GM23338 (cell line): ENCODE measurements around the gene NFILZ. TPM values are rescaled to one million over a fixed set of nuclear protein-coding genes. Genes with fewer than 3 reads are reported as not detected.

Experiments used
- ATAC-seq: fragments of 200-7000 bp; cut with Tn5 transposase; 3 replicates; pipeline ENCODE4 v1.9.1; 2020
- DNase-seq: peaks from one replicate; pipeline ENCODE4 v3.0.0-alpha.2; 2015; ENCODE audit warnings: low spot score
- H2AFZ ChIP-seq: fragments of 200-600 bp; sonication (generic); 2 replicates; pipeline ENCODE4 v1.8.0; 2016; ENCODE audit warnings: antibody characterized with exemption, mild to moderate bottlenecking, moderate library complexity
- H3F3A ChIP-seq: fragments of 200-600 bp; sonication (generic); replicated peaks from 2 replicates; pipeline ENCODE4 v1.8.0; 2017; ENCODE audit warnings: antibody characterized with exemption, mixed run types, low read depth
- H3K27ac ChIP-seq: fragments of 200-600 bp; sonication (generic); 2 replicates; pipeline ENCODE4 v1.6.1; 2016; ENCODE audit warnings: low read depth
- H3K27me3 ChIP-seq: fragments of 200-600 bp; sonication (generic); 2 replicates; pipeline ENCODE4 v1.8.0; 2016; ENCODE audit warnings: mild to moderate bottlenecking, mixed run types, moderate library complexity; ENCODE audit not compliant: insufficient read depth
- H3K36me3 ChIP-seq: fragments of 200-600 bp; sonication (generic); 2 replicates; pipeline ENCODE4 v1.8.0; 2016; ENCODE audit warnings: mild to moderate bottlenecking; ENCODE audit not compliant: insufficient read depth
- H3K4me1 ChIP-seq: fragments of 200-600 bp; sonication (generic); 2 replicates; pipeline ENCODE4 v1.8.0; 2016; ENCODE audit warnings: mild to moderate bottlenecking, moderate library complexity; ENCODE audit not compliant: insufficient read depth
- H3K4me2 ChIP-seq: fragments of 200-600 bp; sonication (generic); 2 replicates; pipeline ENCODE4 v1.7.1; 2017; ENCODE audit warnings: mixed run types
- H3K4me3 ChIP-seq: fragments of 200-600 bp; sonication (generic); 2 replicates; pipeline ENCODE4 v1.6.1; 2016; ENCODE audit warnings: mixed run types
- H3K79me2 ChIP-seq: fragments of 200-600 bp; sonication (generic); replicated peaks from 2 replicates; pipeline ENCODE4 v1.8.0; 2017; ENCODE audit warnings: mild to moderate bottlenecking; ENCODE audit not compliant: insufficient read depth
- H3K9me2 ChIP-seq: fragments of 200-600 bp; sonication (generic); 2 replicates; pipeline ENCODE4 v1.8.0; 2017; ENCODE audit not compliant: insufficient read depth
- H4K20me1 ChIP-seq: fragments of 200-600 bp; sonication (generic); replicated peaks from 2 replicates; pipeline ENCODE4 v1.8.0; 2017; ENCODE audit warnings: mild to moderate bottlenecking; ENCODE audit not compliant: insufficient read depth
- H3K27ac Mint-ChIP-seq: 2 replicates; pipeline ENCODE4 v1.8.0; 2020; ENCODE audit warnings: inconsistent platforms, mild to moderate bottlenecking, moderate library complexity, mixed read lengths
- H3K27me3 Mint-ChIP-seq: 3 replicates; pipeline ENCODE4 v1.8.0; 2022; ENCODE audit warnings: low read depth, mild to moderate bottlenecking, moderate library complexity, mixed read lengths, inconsistent platforms; ENCODE audit not compliant: insufficient read depth, poor library complexity
- H3K36me3 Mint-ChIP-seq: 3 replicates; pipeline ENCODE4 v1.8.0; 2021; ENCODE audit warnings: low read depth, mild to moderate bottlenecking, inconsistent platforms, moderate library complexity, mixed read lengths
- H3K4me1 Mint-ChIP-seq: 3 replicates; pipeline ENCODE4 v1.8.0; 2020; ENCODE audit warnings: mild to moderate bottlenecking, inconsistent platforms, mixed read lengths
- H3K4me3 Mint-ChIP-seq: 3 replicates; pipeline ENCODE4 v1.8.0; 2021; ENCODE audit warnings: moderate library complexity, mild to moderate bottlenecking, inconsistent platforms, mixed read lengths
- H3K9me3 Mint-ChIP-seq: 3 replicates; pipeline ENCODE4 v1.8.0; 2020; ENCODE audit warnings: moderate library complexity, mild to moderate bottlenecking, inconsistent platforms, mixed read lengths
- CTCF ChIP-seq, 2 experiments: fragments of 200-600 bp in 1 of 2; sonication (generic) in 1 of 2; conservative IDR thresholded peaks; 2 replicates each; pipeline versions ENCODE4 v1.5.1 to v1.6.1; 2016 to 2017; ENCODE audit warnings: antibody characterized with exemption in 2 of 2, low read depth in 2 of 2, mild to moderate bottlenecking in 2 of 2, moderate library complexity in 1 of 2
- JUNB ChIP-seq: IDR thresholded peaks from one replicate; pipeline ENCODE4 v1.6.1; 2016; ENCODE audit warnings: antibody characterized with exemption; ENCODE audit not compliant: unreplicated experiment
- NANOG ChIP-seq: IDR thresholded peaks from 2 replicates; pipeline ENCODE4 v1.6.1; 2016; ENCODE audit warnings: antibody characterized with exemption, borderline replicate concordance
- ZNF331 ChIP-seq: fragments of 250-450 bp; sonication (Bioruptor Pico); IDR thresholded peaks from 2 replicates; pipeline ENCODE4 v1.5.0; 2020; ENCODE audit warnings: low read depth, mild to moderate bottlenecking, moderate library complexity
- ZNF462 ChIP-seq: fragments of 250-450 bp; sonication (Bioruptor Pico); IDR thresholded peaks from 2 replicates; pipeline ENCODE4 v1.5.0; 2020; ENCODE audit warnings: mild to moderate bottlenecking, moderate library complexity
- polyA plus RNA-seq: library from polyadenylated mRNA; unstranded; fragments of >200 nt; fragmentation: Nextera tagmentation; extraction: Ambion mirVana; gene quantifications from 2 replicates; pipeline ENCODE4 v1.2.1, GENCODE V29; 2016
- total RNA-seq: library from RNA; depleted of rRNA; stranded (reverse); fragments of >200 nt; shearing (Covaris generic); gene quantifications from 2 replicates; pipeline ENCODE4 v1.2.3, GENCODE V29; 2014

The NFILZ gene
- total and polyA plus RNA-seq, 2 experiments from 2014 or later: not detected

GRCh38 chr19:8601796-8602195 is 28.6 kb upstream of the NFILZ start:
- peaks cover 9% of the 10 kb centered on the region; the same call in 2 of the 3 replicates for H3K9me3 Mint-ChIP-seq
- H4K20me1 ChIP-seq: no peaks in the 10 kb centered on the region; the same call in 1 of the 2 replicates
- no peaks in the 10 kb centered on the region; the same call in 2 of the 3 replicates for H3K4me1 Mint-ChIP-seq
- H3K79me2 ChIP-seq: peaks cover 11% of the 10 kb centered on the region; the same call in 1 of the 2 replicates
- no peak overlapping the region for H3K27ac ChIP-seq
- DNase-seq (no peak), ATAC-seq (no peak)
- H3K36me3 Mint-ChIP-seq: peaks cover 86% of the 10 kb centered on the region
- no peak overlapping the region for H3K4me3 Mint-ChIP-seq
- no peak overlapping the region for H2AFZ ChIP-seq
- H3K4me3 ChIP-seq: no peak overlapping the region
- no peaks in the 10 kb centered on the region for H3K4me1 ChIP-seq
- no peaks in the 10 kb centered on the region for H3K9me2 ChIP-seq
- TF ChIP-seq CTCF (conservative IDR thresholded peaks at IDR 0.05; ENCODE audit: low read depth in 2 of 2): no peak
- TF ChIP-seq NANOG: no peak
- no peak for TF ChIP-seq ZNF331 (CRISPR knock-in tag)
- no peak for TF ChIP-seq JUNB
- no peak for TF ChIP-seq ZNF462
- H3K36me3 ChIP-seq: 0 out of 2 replicates have a peak, but pooled peaks cover 5% of the 10 kb centered on the region
- H3K4me2 ChIP-seq: no peak overlapping the region
- no peaks in the 10 kb centered on the region for H3K27me3 ChIP-seq
- H3K27me3 Mint-ChIP-seq: peaks cover 11% of the 10 kb centered on the region
- no peak overlapping the region for H3K27ac Mint-ChIP-seq
- H3F3A ChIP-seq: 0 out of 2 replicates have a peak, but pooled peaks cover 2% of the 10 kb centered on the region
